NCI-H510A treated with DMSO at 0.1 percent for 48 hours (cell line): ENCODE results near the gene IL9R.
"Not testable (repeated sequence)": the region's sequence is repeated elsewhere in the genome, so short reads cannot be mapped to it uniquely, and the experiment has no call there.

Experiments
- DNase-seq: peaks from one replicate; lab custom pipeline; 2025; lab: John Stamatoyannopoulos, UW

Gene IL9R, protein sequence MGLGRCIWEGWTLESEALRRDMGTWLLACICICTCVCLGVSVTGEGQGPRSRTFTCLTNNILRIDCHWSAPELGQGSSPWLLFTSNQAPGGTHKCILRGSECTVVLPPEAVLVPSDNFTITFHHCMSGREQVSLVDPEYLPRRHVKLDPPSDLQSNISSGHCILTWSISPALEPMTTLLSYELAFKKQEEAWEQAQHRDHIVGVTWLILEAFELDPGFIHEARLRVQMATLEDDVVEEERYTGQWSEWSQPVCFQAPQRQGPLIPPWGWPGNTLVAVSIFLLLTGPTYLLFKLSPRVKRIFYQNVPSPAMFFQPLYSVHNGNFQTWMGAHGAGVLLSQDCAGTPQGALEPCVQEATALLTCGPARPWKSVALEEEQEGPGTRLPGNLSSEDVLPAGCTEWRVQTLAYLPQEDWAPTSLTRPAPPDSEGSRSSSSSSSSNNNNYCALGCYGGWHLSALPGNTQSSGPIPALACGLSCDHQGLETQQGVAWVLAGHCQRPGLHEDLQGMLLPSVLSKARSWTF

DNA sequence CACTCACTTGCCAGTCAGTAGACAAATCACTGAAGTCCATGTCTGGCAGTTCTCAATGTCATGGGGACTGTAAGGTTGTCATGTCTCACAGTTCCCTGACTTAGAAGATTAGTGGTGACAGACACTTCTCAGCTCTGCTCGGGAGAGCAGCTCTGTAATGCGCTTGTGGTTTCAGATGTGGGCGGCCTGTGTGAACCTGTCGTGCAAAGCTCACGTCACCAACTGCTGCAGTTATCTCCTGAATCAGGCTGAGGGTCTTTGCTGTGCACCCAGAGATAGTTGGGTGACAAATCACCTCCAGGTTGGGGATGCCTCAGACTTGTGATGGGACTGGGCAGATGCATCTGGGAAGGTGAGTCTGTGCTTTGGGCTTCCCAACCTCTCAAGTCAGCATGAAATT is at the start of gene IL9R:
Gene IL9R, plus strand, starts transcription at position 261 of the 400 bp plus-strand sequence. Its CDS starts 64 bp downstream, at position 325.
- no peak for DNase-seq

GRCh38 chrX:155949098-155949497 is 48.4 kb upstream of the IL9R start:
- DNase-seq = no peak

DNA sequence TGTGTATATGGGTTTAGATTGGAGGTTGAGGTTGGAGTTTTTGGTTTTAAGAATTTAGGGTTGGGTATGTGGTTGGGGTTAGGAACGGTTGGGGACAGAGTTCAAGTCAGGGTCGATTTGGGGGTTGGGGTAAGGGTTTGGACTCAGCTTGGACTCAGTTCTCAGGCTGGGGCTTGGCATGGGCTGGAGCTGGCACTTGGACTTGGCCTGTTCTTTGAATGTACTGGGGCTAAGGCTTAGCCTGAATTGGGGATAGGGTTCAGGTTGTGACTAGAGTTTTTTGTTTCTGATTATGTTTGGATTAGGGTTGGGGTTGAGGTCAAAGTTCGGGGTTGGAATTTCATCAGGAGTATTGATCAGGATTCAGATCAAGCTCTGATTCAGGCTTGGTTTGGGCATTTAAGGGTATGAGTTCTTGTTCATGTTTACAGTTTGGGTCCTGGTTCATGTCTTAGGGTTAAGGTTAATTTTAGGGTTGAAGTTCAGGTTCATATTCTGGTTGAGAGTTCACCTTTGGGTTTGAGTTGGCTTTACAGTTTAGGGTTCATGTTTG is 46.2 kb upstream of the IL9R start:
- no peak for DNase-seq

- DNase-seq = no peak
Measured at GRCh38 chrX:155953055-155953454, 44.4 kb upstream of the IL9R start.

- no peak for DNase-seq
Measured at GRCh38 chrX:155954793-155955192, 42.7 kb upstream of the IL9R start.

GRCh38 chrX:155956099-155956498 is 41.4 kb upstream of the IL9R start:
- DNase-seq = no peak

GRCh38 chrX:155956649-155957048 is 40.8 kb upstream of the IL9R start:
- DNase-seq = no peak

- no peak for DNase-seq
Measured at GRCh38 chrX:155957843-155958242, 39.7 kb upstream of the IL9R start.

GRCh38 chrX:155959018-155959587 is 38.4 kb upstream of the IL9R start:
- no peak for DNase-seq

DNA sequence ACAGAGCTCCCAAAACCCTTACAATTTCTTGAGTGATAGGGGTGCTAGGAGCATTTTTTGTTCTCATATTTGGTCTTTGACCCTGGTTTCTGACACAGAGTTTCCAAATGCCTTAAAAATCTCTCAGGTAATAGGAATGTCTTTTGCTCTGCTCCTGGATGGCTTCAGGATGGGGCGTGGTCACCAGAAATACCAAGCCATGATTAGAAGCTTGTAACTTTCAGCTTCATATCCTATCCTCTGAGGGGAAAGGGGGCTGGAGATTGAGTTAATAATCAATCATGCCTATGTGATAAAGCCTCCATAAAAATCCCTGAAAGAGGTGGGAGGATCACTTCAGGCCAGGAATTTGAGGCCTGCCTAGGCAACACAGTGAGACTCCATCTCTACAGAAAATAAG is 34.6 kb upstream of the IL9R start:
- DNase-seq = no peak

GRCh38 chrX:155966876-155967275 is 30.6 kb upstream of the IL9R start:
- no peak for DNase-seq

DNA sequence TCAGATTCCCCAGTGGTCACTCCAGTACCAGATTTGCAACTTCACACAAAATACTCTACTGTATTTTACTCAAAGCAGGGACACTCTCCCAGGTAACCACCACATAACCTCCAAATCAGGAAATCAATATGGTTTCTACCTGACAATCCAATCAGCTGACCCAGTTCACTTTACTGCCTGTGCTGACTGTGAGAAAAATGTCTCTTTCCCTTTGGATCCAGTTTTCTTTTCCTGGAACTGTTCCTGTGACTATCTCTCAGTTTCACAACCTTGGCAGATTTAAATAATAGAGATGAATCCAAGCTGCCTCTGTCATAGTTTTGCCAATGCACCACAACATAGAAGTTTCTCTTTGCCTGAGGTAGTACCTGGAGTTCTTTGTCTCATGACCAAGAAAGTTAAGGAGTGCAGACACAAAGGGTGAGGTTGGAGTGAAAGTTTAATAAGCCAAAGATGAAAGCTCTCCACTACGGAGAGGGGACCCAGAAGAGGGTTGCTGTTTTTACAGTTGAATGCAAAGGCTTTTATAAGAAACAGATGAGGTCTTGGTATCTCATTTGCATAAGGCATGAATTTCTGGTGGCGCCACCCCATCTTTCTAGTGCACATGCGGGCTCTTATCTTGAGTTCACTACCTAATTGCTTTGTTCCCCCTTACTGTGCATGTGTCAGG is 29.7 kb upstream of the IL9R start:
- no peak for DNase-seq

GRCh38 chrX:155968326-155968661 is 29.2 kb upstream of the IL9R start:
- DNase-seq = no peak

DNA sequence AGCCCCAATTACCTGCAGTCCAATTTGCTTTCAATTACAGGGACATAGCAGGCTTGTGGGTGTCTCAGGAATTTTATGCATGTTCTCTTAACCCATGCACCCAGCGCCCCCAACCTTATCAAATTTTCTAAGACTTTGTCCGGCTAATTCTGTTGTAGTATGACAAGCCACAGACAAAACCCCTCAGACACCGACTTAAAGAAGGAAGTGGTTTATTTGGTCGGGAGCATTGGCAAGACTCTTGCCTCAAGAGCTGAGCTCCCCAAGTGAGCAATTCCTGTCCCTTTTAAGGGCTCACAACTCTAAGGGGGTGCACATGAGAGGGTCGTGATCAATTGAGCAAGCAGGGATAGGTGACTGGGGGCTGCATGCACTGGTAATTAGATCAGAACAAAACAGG is 28.7 kb upstream of the IL9R start:
- DNase-seq = no peak

DNA sequence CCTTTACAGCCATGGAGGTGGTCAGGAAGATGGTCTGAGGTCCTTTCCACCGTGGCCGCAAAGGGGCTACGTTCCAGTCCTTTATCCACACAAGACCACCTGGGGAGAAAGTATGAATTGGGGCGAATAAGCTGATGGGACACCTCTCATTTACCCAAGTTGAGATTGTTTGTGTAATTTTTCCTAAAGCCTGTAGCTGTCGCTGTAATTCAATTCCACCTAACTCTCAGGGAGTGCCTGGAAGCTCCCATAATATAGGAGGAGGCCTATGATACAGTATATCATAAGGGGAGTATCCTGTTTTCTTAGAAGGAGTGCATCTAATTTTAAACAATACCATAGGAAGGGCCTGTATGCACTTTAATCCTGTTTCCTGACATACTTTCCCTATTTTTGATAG is 25.8 kb upstream of the IL9R start:
- DNase-seq = not testable (repeated sequence)

GRCh38 chrX:155972241-155972640 is 25.3 kb upstream of the IL9R start:
- DNase-seq = not testable (repeated sequence)

DNA sequence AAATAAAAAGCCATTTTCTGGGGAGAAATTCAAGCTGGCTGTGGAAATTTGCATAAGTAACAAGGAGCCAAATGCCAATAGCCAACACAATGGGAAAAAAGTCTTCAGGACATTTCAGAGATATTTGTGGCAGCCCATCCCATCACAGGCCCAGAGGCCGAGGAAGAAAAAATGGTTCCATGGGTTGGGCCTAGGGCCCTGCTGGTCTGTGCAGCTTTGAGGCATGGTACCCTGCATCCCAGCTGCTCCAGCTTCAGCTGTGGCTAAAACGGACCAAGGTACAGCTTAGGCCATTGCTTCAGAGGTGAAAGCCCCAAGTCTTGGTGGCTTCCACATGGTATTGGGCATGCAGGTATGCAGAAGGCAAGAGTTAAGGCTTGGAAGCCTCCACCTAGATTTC is 14.2 kb upstream of the IL9R start:
- no peak for DNase-seq

- no peak for DNase-seq
Measured at GRCh38 chrX:155985208-155985607, 12.3 kb upstream of the IL9R start.

GRCh38 chrX:155986995-155987394 is 10.5 kb upstream of the IL9R start:
- DNase-seq = not testable (repeated sequence)

GRCh38 chrX:155988859-155989258 is 8.6 kb upstream of the IL9R start:
- no peak for DNase-seq

GRCh38 chrX:155993421-155993820 is 4.1 kb upstream of the IL9R start:
- no peak for DNase-seq

DNA sequence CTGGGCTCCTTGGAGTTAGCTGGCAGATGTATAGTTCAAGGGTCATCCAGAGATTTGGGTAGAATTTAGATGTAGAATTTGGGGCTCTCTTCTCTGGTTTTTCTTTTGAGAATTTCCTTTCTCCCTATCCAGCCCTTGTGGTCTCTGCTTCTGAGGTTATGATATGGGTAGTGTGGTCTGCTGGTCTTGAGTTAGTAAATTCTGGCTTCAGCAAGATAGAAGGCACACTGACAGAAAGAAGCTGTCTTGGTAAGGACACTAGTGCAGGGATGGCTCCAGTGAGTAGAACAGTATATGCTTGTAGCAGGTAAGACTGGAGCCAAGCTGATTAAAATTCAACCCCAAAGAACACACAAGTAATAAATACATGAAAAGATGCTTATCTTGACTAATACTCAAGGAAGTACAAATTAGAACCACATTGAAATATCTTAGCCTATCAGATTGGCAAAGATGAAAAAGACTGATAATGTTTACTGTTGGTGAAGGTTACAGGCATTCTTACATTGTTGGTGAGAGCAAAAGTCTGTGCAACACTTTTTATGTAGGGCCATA is 2.1 kb upstream of the IL9R start:
- DNase-seq = no peak
